Measurements from ENCODE around the gene ENOX1. TPM values are rescaled to one million over a fixed set of nuclear protein-coding genes. Genes with fewer than 3 reads are reported as not detected.

Gene ENOX1
- total RNA-seq, 1 experiment from 2014 or later = 0.35 TPM

DNA sequence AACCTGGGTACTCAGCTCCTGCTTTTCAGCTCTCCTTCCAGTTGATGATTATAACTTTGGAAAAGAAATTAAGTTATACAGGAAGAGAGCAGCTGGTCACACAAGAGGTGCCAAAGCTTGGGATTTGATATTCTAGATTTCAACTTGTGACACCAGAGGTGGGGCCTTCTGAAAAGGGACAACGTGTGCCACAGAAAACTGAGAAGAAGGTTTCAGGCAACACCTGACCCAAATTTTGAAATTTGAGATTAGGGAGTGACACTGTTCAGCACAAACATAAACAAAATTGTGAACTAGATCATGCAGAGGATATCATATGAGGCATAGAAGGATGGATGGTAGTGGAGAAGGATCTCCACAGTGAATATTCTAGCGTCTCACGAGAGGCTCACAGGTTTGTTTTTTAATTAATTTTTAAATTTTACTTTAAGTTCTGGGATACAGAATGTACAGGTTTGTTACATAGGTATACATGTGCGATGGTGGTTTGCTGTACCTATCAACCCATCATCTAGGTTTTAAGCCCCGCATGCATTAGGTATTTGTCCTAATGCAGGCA, 379.7 kb downstream of the ENOX1 start:
- Histone ChIP-seq H3K4me1 (replicated peaks; ENCODE audit: insufficient read depth) (no peaks in the 10 kb centered on the region), H3K9me2 (ENCODE audit: insufficient read depth) (no peaks in the 10 kb centered on the region), H3K4me2 (no peak overlapping the region), H3K79me2 (ENCODE audit: low read depth) (no peaks in the 10 kb centered on the region), H3K27ac (no peak overlapping the region), H3K27me3 (ENCODE audit: insufficient read depth, low read depth) (no peaks in the 10 kb centered on the region), H3F3A (ENCODE audit: insufficient read depth, low read depth) (no peaks in the 10 kb centered on the region), H4K20me1 (ENCODE audit: insufficient read depth) (no peaks in the 10 kb centered on the region), H3K4me3 (no peak overlapping the region), H2AFZ (no peak overlapping the region), H3K36me3 (ENCODE audit: low read depth) (no peaks in the 10 kb centered on the region), H3K9me3 (ENCODE audit: insufficient read depth, low read depth) (no peaks in the 10 kb centered on the region)
- ChIA-PET POLR2A (ENCODE audit: unreplicated experiment) (no interaction called here), CTCF (no interaction called here)
- intact Hi-C loops (cut with micrococcal nuclease; ENCODE audit: unreplicated experiment) = loop anchor here (5.0 kb wide), 1 partner anchor 40 kb away; no protein-coding TSS in a partner anchor
- TF ChIP-seq, protein P1, sequence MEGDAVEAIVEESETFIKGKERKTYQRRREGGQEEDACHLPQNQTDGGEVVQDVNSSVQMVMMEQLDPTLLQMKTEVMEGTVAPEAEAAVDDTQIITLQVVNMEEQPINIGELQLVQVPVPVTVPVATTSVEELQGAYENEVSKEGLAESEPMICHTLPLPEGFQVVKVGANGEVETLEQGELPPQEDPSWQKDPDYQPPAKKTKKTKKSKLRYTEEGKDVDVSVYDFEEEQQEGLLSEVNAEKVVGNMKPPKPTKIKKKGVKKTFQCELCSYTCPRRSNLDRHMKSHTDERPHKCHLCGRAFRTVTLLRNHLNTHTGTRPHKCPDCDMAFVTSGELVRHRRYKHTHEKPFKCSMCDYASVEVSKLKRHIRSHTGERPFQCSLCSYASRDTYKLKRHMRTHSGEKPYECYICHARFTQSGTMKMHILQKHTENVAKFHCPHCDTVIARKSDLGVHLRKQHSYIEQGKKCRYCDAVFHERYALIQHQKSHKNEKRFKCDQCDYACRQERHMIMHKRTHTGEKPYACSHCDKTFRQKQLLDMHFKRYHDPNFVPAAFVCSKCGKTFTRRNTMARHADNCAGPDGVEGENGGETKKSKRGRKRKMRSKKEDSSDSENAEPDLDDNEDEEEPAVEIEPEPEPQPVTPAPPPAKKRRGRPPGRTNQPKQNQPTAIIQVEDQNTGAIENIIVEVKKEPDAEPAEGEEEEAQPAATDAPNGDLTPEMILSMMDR (conservative IDR thresholded peaks at IDR 0.05) = no peak
- no peak for TF ChIP-seq EZH2 (IDR thresholded peaks at IDR 0.05; ENCODE audit: low read depth)
- no peak for DNase-seq
- no TSS peak for BruUV-seq (replicated peaks)

DNA sequence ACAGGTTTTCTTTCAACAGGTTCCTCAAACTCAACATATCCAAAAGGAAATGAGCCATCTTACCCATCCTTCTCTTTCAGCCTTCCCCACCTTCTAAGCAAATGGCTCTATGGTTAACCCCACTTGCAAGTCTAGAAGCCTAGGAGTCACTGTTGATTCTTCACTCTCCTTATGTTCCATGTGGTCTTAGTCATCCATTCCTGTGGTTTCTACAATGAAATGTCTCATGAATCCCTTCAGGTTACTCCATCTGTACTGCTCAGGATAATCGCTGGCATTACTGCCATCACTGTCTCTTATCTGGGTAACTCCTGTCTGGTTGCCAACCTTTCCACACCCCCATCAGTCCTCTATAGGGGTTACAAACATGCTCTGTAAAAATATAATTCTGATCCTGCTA, 381.3 kb downstream of the ENOX1 start:
- peak; percentile 7 to 72 for DNase-seq

DNA sequence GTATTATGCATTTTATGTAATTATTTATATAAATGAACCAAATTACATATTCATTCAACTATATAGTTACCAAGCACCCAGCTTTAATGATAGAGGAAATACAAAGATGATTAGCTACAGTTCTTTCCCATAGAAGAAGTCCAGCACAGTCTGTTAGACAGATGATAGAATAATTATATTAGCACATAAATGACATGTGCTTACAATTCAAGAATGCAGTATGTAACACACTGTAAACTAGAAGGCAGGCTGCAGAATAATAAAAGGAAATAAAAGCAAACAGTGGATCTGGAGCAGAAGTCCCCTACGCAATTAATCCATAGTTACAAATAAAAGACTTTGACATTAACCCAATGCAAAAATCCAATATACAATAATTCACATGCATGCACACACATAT, 384.4 kb downstream of the ENOX1 start:
- no peaks in the 10 kb centered on the region for H3K27me3 ChIP-seq (ENCODE audit: insufficient read depth, low read depth)
- no peaks in the 10 kb centered on the region for H3K9me3 ChIP-seq (ENCODE audit: insufficient read depth, low read depth)
- H4K20me1 ChIP-seq (ENCODE audit: insufficient read depth) = no peaks in the 10 kb centered on the region
- no peak overlapping the region for H3K4me3 ChIP-seq
- no peaks in the 10 kb centered on the region for H3K79me2 ChIP-seq (ENCODE audit: low read depth)
- no peak overlapping the region for H3K27ac ChIP-seq
- BruUV-seq (replicated peaks) = no TSS peak
- H3K4me1 ChIP-seq (replicated peaks; ENCODE audit: insufficient read depth) = no peaks in the 10 kb centered on the region
- CTCF ChIA-PET = no interaction called here
- intact Hi-C loops (cut with micrococcal nuclease; ENCODE audit: unreplicated experiment) = no loop called here
- no peak overlapping the region for H2AFZ ChIP-seq
- POLR2A ChIA-PET (ENCODE audit: unreplicated experiment) = no interaction called here
- no peaks in the 10 kb centered on the region for H3F3A ChIP-seq (ENCODE audit: insufficient read depth, low read depth)
- no peak overlapping the region for H3K4me2 ChIP-seq
- no peaks in the 10 kb centered on the region for H3K36me3 ChIP-seq (ENCODE audit: low read depth)
- H3K9me2 ChIP-seq (ENCODE audit: insufficient read depth) = no peaks in the 10 kb centered on the region
- TF ChIP-seq EZH2 (IDR thresholded peaks at IDR 0.05; ENCODE audit: low read depth) = no peak
- TF ChIP-seq, protein P1 (conservative IDR thresholded peaks at IDR 0.05) = no peak
- no peak for DNase-seq

More for the DNA sequence above, 381.3 kb downstream of the ENOX1 start:
- no peak overlapping the region for H3K4me3 ChIP-seq
- H3K27me3 ChIP-seq (ENCODE audit: insufficient read depth, low read depth) = no peaks in the 10 kb centered on the region
- ChIA-PET POLR2A (ENCODE audit: unreplicated experiment) (no interaction called here), CTCF (no interaction called here)
- no peak overlapping the region for H3K27ac ChIP-seq
- H3K4me1 ChIP-seq (replicated peaks; ENCODE audit: insufficient read depth) = no peaks in the 10 kb centered on the region
- H3K9me3 ChIP-seq (ENCODE audit: insufficient read depth, low read depth) = no peaks in the 10 kb centered on the region
- no peaks in the 10 kb centered on the region for H3F3A ChIP-seq (ENCODE audit: insufficient read depth, low read depth)
- no peaks in the 10 kb centered on the region for H3K79me2 ChIP-seq (ENCODE audit: low read depth)
- no peaks in the 10 kb centered on the region for H3K9me2 ChIP-seq (ENCODE audit: insufficient read depth)
- intact Hi-C loops (cut with micrococcal nuclease; ENCODE audit: unreplicated experiment) = loop anchor here (5.0 kb wide), 1 partner anchor 38 kb away; no protein-coding TSS in a partner anchor
- no peaks in the 10 kb centered on the region for H3K36me3 ChIP-seq (ENCODE audit: low read depth)
- no peak overlapping the region for H2AFZ ChIP-seq
- no peak overlapping the region for H3K4me2 ChIP-seq
- TF ChIP-seq, protein P1 (conservative IDR thresholded peaks at IDR 0.05) = no peak
- no peak for TF ChIP-seq EZH2 (IDR thresholded peaks at IDR 0.05; ENCODE audit: low read depth)
- H4K20me1 ChIP-seq (ENCODE audit: insufficient read depth) = no peaks in the 10 kb centered on the region
- BruUV-seq (replicated peaks) = no TSS peak
